Subcutaneous adipose tissue (tissue), 4 donors: ENCODE measurements around the gene C1QL2. TPM values are rescaled to one million over a fixed set of nuclear protein-coding genes. Genes with fewer than 3 reads are reported as not detected.

ENCODE experiments used
- total RNA-seq, 4 donors: library from RNA; depleted of rRNA; stranded (reverse); fragments of >200 nt; gene quantifications; one replicate each; pipeline ENCODE4 v1.1.0, GENCODE V29; 2016
- TF ChIP-seq, protein P1 (sequence below): fragments of 450-650 bp; IDR thresholded peaks from one replicate; pipeline ENCODE4 v1.5.1; 2016; ENCODE audit warnings: low read depth, mild to moderate bottlenecking, control low read depth, antibody characterized with exemption, moderate library complexity

C1QL2 gene
- not detected for total RNA-seq

DNA sequence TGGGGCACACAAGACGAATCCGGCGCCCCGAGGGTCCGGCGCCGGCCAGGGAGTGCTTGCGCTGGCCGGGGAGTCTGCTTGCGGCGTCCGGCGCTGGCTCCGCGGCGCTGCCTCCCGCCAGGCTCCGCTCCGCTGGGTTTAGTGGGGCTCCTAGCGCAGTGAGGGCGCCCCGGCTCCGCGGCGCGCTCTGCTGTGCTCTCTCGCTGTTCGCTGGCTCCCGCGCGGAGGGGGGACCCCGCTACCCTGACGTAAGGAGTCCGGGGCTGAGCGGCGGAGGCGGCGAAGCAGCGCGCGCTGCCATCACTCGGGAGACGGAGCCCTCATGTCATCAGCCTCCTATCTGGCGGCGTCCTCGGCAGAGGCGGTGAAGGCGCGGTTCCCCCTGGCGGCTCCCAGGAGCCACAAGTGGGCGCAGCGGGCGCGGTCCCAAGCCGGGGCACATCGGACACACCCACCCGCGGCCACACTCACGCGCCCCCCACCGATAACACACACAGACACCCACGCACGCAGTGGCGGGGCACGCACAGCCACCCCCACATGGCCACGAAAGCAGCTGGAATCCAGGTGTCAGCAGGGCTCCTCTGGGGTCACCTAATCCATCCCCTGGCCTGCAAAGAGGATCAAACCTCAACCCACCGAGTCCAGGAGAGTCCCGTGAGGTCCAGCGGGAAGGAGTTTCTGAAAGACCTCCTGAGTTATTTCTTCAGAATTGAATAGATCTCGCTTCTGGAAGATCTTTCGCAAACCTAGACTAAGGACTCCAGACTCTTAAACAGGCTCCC, at the start of gene C1QL2:
Gene C1QL2, minus strand, starts transcription at position 189 of the 785 bp plus-strand sequence. CDS start 482 bp downstream, outside the sequence.
- TF ChIP-seq, protein P1, sequence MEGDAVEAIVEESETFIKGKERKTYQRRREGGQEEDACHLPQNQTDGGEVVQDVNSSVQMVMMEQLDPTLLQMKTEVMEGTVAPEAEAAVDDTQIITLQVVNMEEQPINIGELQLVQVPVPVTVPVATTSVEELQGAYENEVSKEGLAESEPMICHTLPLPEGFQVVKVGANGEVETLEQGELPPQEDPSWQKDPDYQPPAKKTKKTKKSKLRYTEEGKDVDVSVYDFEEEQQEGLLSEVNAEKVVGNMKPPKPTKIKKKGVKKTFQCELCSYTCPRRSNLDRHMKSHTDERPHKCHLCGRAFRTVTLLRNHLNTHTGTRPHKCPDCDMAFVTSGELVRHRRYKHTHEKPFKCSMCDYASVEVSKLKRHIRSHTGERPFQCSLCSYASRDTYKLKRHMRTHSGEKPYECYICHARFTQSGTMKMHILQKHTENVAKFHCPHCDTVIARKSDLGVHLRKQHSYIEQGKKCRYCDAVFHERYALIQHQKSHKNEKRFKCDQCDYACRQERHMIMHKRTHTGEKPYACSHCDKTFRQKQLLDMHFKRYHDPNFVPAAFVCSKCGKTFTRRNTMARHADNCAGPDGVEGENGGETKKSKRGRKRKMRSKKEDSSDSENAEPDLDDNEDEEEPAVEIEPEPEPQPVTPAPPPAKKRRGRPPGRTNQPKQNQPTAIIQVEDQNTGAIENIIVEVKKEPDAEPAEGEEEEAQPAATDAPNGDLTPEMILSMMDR: no peak

DNA sequence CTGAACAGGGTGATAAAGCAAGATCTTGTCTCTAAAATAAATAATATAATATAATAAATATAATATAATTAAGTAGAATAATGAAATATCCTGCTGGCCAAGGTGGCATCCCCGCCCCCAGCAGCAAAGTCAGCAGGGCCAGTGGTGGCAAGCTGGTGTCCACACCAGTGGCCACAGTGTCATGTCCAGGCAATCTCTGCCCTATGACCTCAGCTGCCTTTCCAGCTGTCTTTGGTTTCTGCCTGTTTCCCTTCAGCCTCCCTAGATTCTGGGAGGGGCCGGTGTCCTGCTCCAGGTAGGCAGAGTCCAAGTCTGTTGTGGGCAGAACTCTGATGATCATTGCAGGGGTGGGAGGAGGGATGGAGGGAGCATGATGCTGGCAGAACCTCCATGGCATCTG, 48.9 kb upstream of the C1QL2 start:
- TF ChIP-seq, protein P1: no peak

DNA sequence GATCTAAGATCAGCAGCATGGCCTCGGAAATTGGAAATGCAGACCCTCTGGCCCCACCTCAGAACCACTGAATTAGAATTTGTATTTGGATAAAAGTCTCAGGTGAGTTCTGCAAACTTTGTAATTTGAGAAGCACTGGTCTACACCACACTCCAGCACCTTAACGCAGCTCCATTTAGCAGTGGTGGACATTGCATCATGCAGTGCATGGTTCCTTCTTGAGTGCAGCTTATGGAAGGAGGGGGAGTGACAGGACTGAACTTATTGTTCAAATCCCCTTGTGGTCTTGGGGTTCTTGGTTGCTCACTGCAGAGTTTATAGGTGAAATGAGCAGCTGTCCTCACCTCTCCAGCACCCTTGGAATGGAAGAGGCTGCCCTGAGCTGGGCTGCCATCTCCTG, 47.6 kb upstream of the C1QL2 start:
- TF ChIP-seq, protein P1: no peak

DNA sequence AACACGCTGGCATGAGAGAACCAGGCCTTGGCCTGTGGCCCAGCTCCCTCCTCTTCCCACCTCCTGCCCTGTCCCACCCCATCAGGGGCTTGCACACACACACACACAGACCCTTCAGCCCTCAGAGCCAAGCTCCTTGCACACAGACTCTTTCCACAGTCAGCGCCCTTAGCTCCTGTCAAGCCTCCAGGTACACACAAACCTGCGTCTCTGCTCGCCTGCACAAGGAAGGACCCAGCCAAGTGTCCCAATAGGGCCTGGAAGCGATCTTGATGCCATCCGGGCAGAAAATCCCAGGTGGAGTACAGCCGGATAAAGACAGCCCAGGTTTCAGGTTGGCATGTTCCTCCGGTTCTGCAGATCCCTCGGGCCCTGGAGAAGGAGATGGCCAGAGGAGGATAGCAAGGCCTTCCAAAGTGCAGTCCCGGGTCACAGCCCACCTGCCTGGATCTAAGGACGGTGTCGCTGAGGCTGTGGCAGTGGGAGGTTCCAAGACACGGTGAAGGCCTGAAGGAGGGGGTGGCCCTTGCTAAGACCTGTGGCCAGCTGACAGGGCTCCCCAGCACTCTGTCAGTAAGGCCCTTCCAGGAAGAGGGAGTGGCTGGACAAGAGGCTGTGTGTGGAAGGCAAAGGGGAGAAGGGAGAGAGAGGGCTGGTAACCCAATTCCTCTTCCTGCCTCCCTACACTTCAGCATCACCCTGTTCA, 46.6 kb upstream of the C1QL2 start:
- TF ChIP-seq, protein P1: no peak

DNA sequence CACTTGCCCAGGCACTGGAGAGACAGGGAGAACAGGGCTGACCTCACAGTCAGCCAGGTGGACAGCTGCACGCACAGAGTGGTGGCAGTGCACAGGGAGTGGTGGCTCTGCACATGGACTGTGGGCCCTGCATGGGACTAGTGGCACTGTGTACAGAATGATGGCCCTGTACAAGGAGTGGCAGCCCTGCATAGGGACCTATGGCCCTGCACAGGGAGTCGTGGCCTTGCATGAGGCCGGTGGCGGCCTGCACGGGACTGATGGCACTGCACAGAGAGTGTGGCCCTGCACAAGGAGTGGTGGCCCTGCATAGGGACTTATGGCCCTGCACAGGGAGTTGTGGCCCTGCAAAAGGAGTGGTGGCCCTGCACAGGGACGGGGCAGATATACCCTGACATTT, 46.0 kb upstream of the C1QL2 start:
- TF ChIP-seq, protein P1: no peak

DNA sequence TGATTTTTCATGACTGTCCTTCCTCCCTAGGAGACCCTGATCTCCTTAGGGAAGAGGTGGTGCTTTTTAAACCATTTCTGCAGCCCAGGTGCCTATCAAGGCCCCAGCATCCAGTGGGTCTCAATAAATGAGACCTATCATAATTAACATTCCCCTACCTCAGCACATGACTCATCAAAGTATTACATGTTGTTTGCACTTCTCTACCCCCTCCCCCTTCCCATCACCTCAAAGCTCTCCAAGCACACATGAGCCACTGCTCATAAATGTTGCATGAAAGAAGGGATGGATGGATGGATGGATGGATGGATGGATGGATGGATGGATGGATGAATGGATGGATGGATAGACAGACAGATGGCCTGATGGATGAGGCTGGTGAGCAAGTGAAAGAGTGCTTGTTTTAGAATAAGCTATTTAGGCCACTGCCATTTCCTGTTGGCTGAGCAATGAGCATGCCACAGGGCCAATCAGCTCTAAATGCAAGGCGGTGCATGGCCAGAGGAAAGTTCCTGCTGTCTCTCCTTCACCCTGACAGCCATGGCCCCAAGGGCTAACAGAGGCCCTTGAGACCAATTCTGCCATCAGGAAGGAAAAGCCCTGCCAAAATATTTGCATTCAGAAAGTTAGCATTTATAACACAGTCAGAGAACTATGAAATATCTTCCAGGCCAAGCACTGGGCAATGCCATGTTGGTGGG, 44.2 kb upstream of the C1QL2 start:
- TF ChIP-seq, protein P1: no peak

DNA sequence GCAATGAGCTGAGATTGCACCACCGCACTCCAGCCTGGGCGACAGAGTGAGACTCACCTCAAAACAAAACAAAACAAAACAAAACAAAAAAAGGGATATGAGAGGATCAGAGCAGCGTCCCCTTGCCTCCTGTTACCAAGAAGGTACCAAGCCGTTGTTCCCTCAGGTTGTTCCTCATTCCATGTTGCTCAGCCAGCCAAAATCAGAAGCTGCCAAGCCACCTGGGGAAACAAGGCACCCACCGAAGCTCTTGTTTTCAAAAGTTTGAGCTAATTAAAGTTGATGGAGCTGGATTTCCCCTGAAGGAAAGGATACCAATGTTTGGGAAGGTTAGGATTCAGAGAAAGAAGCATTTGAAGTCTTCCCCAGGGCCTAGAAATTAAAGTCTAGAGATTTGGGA, 43.3 kb upstream of the C1QL2 start:
- TF ChIP-seq, protein P1: no peak
